ENCODE results near the gene FRMD4A.

Gene FRMD4A

GRCh38 chr10:13594641-13595040 is 736.1 kb downstream of the FRMD4A start:
- DNase-seq = no peak
